Upper lobe of left lung (tissue), 4 donors: ENCODE results near the gene NADK2.

Source experiments
- CTCF ChIP-seq, 6 experiments: fragments of 450-650 bp in 4 of 6; fragments of 200-600 bp in 2 of 6; sonication (generic) in 2 of 6; IDR thresholded peaks; one replicate each; pipeline ENCODE4 v1.5.1; 2016 to 2019; ENCODE audit warnings: antibody characterized with exemption in 6 of 6
- EP300 ChIP-seq, 4 donors: sonication (generic); formaldehyde crosslinking; IDR thresholded peaks; one replicate each; pipeline ENCODE4 v1.5.1; 2017; ENCODE audit warnings: antibody characterized with exemption in 4 of 4, control low read depth in 2 of 4
- POLR2A ChIP-seq, 4 donors: fragments of 450-650 bp; IDR thresholded peaks; one replicate each; pipeline ENCODE4 v1.5.1; 2016 to 2017; ENCODE audit warnings: antibody characterized with exemption in 4 of 4, mild to moderate bottlenecking in 2 of 4

- TF ChIP-seq CTCF (IDR thresholded peaks at IDR 0.05) (no peak), POLR2A (IDR thresholded peaks at IDR 0.05) (no peak), EP300 (IDR thresholded peaks at IDR 0.05) (no peak)
Measured at GRCh38 chr5:36217567-36217966, 24.2 kb downstream of the NADK2 start.
